ENCODE measurements around the gene TRIM56.
A peak's percentile ranks its signal among the peaks of the same experiment; 100 is the strongest.
"Not testable (repeated sequence)": the region's sequence is repeated elsewhere in the genome, so short reads cannot be mapped to it uniquely, and the experiment has no call there.

Gene TRIM56

GRCh38 chr7:101114492-101114891 is 29.2 kb downstream of the TRIM56 start:
- DNase-seq = no peak

GRCh38 chr7:101115215-101115614 is 29.9 kb downstream of the TRIM56 start:
- no peak for DNase-seq

- no peak for DNase-seq
Measured at GRCh38 chr7:101116898-101117297, 31.6 kb downstream of the TRIM56 start.

GRCh38 chr7:101118856-101119255 is 33.6 kb downstream of the TRIM56 start:
- DNase-seq = no peak

- DNase-seq = no peak
Measured at GRCh38 chr7:101119876-101120275, 34.6 kb downstream of the TRIM56 start.

- DNase-seq = no peak
Measured at GRCh38 chr7:101120315-101120714, 35.0 kb downstream of the TRIM56 start.

GRCh38 chr7:101121631-101121990 is 36.3 kb downstream of the TRIM56 start:
- not testable (repeated sequence) for DNase-seq

GRCh38 chr7:101121991-101122932 is 37.0 kb downstream of the TRIM56 start:
- DNase-seq = no peak

- no peak for DNase-seq
Measured at GRCh38 chr7:101122933-101123702, 37.8 kb downstream of the TRIM56 start.

GRCh38 chr7:101123703-101124068 is 38.4 kb downstream of the TRIM56 start:
- no peak for DNase-seq

- DNase-seq = no peak
Measured at GRCh38 chr7:101124376-101125056, 39.2 kb downstream of the TRIM56 start.

- no peak for DNase-seq
Measured at GRCh38 chr7:101125989-101126650, 40.8 kb downstream of the TRIM56 start.

- peak; percentile 46 to 57 for DNase-seq
Measured at GRCh38 chr7:101126651-101127459, 41.6 kb downstream of the TRIM56 start, which contains the start of gene SERPINE1. TSS of gene SERPINE1 (plus strand) at chr7:101127104. CDS start at chr7:101128394, 1,290 bp downstream.

GRCh38 chr7:101127460-101128039 is 42.3 kb downstream of the TRIM56 start:
- DNase-seq = no peak

- no peak for DNase-seq
Measured at GRCh38 chr7:101128040-101128834, 43.0 kb downstream of the TRIM56 start.

GRCh38 chr7:101129603-101130117 is 44.4 kb downstream of the TRIM56 start:
- DNase-seq = no peak

GRCh38 chr7:101132626-101133600 is 47.6 kb downstream of the TRIM56 start:
- DNase-seq = not testable (repeated sequence)

GRCh38 chr7:101133621-101134398 is 48.5 kb downstream of the TRIM56 start:
- DNase-seq = no peak

All from activated T-cell treated with anti-CD3 and anti-CD28 coated beads, Interleukin-2, amount 50 U/mL, for 48 hours (primary cell).